HS-5 (cell line): ENCODE measurements around the gene FFAR2.
"Not testable (repeated sequence)": the region's sequence is repeated elsewhere in the genome, so short reads cannot be mapped to it uniquely, and the experiment has no call there.

Source experiments
- DNase-seq: peaks from one replicate; pipeline ENCODE4 v3.0.0-alpha.2; 2012; ENCODE audit warnings: low read depth

The FFAR2 gene

DNA sequence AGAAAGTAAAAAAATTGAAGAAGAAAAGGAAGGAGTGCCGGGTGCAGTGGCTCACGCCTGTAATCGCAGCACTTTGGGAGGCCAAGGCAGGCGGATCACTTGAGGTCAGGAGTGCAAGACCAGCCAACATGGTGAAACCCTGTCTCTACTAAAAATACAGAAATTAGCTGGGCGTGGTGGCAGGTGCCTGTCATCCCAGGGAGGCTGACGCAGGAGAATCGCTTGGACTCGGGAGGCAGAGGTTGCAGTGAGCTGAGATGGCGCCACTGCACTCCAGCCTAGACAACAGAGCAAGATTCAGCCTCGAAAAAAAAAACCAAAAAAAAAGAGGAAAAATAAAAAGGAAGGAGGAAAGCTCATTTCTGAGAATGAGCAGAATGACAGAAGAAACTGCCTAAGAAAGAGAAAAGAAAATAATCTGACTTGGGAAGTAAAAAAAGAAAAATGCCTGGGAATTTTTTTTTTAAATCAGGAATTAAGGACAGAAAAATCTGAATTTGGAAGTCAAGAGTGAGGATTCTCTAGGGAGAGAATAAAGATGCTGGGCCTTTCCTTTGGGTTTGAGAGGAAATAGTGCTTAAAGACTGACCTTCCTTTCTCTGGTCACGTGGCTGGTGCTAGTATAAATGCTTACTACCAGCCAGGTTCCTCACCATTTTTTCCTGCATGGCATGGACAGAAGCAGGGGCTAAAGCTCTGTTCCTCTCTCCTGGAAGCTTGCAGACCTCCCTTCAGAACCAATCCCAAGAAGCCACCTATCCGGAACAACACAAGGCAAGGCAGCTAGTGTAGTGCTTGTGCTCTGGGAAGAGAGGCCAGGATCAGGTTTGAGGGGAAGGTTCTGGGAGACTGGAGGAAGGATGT, at the start of gene FFAR2:
Gene FFAR2 (plus strand): TSS at position 652 of the 864 bp plus-strand sequence. CDS start 1,458 bp downstream, outside the sequence.
- no peak for DNase-seq

DNA sequence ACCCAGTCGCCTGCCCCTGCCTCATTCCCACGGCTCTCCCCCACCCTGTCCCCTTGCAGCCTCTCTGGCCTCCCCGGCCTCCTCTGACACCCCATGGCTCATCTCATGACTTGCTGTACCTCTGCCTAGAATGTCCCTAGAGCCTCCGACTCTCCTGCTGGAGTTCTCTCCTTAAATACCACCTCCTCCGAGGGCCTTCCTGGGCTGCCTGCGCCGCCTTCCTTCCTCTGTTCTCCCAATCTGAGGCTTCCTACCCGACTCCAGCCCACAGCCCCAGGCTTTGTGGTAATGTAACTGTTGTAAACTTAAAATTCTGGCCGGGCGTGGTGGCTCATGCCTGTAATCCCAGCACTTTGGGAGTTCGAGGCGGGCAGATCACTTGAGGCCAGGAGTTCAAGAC, 49.5 kb upstream of the FFAR2 start:
- DNase-seq: no peak

DNA sequence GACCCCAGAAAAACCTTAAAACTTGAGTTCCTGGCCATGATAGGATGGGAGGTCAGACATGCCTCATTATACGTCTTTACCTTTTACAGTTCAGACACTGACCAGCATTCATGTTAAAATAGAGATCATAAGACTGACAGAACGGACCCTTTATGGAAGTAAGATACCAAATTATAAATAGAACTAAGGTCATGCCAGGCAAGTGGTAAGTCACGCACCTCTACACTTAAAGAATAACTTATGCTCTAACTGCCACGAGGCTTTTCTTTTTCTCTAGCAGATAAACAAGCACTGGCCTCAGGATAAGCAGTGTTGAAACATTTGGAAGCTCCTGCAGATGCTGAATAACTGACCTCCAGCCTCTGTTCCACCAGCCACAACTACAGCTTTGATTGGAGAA, 48.8 kb upstream of the FFAR2 start:
- DNase-seq: no peak

DNA sequence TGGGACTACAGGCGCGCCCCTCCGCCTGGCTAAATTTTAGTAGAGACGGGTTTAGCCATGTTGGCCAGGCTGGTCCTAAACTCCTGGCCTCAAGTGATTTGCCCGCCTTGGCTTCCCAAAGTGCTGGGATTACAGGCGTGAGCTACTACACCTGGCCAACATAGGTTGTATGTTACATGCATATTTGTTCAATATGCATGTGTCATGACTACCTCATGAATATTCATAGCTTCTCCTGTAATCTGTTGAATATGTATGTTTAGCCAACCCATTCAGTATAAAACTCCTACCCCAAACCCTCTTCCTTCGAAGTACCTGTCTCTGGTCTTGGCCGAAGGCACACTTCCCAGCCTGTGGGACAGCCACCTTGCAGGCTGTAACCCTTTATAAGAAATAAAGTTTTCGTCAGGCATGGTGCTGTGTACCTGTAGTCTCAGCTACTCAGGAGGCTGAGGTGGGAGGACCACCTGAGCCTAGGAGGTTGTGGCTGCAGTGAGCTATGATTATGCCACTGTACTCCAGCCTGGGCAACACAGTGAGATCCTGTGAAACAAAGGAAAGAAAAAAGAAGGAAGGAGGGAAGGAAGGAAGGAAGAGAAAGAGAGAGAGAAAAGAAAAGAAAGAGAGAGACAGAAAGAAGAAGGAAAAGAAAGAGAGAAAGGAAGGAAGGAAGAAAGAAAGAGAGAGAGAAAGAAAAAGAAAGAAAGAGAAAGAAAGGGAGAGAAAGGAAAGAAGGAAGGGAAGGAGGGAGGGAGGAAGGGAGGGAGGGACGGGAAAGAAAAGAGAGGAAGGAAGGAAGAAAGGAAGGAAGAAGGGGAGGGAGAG, 47.9 kb upstream of the FFAR2 start:
- no peak for DNase-seq

DNA sequence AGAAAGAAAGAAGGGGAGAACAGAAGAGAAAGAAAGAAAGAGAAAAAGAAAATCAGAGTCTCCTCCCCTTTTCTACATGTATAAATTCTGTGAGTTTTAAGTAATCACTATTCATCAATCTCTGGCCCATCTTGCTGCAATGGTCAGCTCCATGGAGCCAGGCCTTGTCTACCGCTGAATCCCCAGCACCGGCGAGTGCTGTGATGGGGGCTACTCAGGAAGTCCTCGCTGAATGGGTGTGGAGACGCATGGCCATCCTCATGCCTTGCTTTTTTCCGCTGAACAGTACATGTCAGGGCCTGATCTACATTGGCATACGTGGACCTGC, 47.3 kb upstream of the FFAR2 start:
- no peak for DNase-seq

DNA sequence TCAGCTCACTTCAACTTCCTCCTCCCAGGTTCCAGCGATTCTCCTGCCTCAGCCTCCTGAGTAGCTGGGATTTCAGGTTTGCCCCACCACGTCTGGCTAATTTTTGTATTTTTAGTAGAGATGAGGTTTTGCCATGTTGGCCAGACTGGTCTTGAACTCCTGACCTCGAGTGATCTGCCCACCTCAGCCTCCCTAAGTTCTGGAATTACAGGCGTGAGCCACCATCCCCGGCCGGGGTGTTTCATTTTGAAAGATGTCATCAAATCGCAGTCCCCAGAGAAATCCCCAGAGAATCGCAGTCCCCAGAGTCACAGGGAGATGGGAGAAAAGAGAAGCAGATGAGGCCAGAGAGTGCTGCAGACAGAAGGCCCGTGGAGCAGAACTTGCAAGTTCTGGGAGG, 46.6 kb upstream of the FFAR2 start:
- not testable (repeated sequence) for DNase-seq

DNA sequence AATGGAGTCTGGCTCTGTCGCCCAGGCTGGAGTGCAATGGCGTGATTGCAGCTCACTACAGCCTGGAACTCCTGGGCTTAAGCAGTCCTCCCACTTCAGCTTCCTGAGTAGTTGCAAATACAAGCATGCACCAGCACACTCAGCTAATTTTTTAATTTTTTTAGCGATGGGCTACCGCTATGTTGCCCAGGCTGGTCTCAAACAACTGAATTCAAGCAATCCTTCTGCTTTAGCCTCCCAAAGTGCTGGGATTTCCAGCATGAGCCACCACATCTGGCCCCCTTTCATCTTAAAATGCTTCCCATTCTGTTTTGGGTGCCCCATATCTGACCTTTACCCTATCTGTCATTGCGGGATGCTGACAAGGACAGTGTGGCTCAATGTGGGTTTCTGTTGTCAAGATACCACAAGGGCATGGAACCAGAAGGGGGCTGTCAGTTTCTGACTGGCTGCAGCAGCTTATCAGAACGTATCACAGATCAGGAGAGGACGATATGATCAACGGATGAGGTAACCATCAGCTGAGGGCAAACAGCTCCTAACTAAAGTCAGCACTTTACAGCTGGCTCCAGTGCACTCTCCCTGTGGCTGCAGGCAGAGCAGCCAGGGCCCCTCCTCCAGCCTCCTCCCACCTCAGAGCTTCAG, 44.8 kb upstream of the FFAR2 start:
- DNase-seq: no peak

DNA sequence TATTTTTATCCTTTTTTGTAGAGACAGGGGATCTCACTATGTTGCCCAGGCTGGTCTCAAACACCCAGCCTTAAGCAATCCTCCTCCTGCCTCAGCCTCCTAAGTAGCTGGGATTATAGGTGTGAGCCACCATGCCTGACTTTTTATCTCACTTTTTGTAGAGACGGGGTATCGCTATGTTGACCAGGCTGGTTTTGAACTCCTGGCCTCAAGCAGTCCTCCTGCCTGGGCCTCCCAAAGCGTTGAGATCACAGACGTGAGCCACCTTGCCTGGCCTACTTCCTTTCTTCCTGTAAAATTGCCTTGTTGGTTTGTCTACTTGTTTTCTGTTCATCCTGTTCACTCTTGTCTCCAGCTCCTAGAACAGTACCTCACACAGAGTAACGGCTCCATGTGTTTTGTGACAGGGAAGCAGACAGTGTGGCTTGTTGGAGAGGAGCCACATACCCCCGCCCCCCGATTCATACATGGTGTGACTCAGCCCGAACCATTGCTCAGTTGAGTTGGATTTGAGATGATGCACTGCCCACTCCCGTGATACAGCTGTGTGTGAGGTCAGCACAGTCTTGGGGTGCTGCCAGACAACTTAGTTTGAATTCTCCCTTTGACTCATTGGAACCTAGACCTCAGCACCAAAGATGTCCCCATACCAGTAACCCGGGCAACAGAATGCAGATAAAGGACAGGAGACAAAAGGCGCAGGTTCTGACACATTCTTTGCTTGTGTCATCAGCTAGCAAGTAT, 43.0 kb upstream of the FFAR2 start:
- peak; percentile 97 for DNase-seq

DNA sequence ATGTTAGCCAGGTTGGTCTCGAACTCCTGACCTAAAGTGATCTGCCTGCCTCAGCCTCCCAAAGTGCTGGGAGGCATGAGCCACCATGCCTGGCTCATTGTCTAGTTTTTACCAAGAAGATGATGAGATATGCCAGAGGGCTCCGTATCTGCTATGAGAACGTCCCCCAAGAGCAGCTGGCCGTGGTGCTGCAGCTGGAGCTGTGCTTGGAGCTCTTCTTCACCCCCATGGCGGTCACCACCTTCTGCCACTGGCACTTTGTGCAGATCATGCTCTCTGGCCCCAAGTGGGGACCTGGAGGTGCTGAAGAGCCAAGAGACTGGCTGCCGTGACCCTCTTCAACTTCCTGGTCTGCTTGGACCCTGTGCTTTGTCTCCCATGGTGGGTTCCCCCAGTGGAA, 40.4 kb upstream of the FFAR2 start:
- DNase-seq: no peak

DNA sequence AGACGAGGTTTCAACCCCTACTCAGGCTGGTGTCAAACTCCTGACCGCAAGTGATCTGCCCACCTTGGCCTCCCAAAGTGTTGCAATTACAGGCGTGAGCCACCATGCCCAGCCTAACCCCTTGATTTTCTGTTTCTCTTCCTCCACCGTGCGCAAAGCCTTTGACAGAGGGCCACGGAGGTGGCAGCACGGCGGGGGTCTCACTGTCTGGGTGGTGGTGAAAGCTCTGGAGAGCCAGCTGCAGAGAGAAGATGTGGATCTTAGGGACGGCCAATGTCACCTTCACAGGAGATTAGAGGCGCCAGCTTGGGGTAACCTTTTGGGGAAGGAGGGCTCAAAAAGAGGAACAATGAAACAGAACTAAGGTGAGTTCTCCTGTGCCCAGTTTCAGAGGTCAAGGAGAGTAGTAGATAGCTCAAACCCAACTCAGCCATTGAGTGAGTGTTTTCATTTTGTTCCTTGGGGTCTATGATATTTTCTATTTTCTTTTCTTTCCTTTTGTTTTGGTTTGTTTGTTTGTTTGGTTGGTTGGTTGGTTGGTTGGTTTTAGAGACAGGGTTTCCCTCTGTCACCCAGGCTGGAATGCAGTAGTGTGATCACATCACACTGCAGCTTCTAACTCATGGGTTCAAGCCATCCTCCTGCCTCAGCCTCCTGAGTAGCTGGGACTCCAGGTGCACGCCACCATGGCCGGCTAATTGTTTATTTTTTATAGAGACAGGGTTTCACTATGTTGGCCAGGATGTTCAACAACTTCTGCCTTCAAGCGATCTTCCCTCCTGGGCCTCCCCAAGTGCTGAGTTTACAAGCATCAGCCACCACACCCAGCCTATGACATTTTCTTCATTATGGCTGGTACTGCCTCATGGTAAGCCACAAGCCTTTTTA, 39.5 kb upstream of the FFAR2 start:
- no peak for DNase-seq

DNA sequence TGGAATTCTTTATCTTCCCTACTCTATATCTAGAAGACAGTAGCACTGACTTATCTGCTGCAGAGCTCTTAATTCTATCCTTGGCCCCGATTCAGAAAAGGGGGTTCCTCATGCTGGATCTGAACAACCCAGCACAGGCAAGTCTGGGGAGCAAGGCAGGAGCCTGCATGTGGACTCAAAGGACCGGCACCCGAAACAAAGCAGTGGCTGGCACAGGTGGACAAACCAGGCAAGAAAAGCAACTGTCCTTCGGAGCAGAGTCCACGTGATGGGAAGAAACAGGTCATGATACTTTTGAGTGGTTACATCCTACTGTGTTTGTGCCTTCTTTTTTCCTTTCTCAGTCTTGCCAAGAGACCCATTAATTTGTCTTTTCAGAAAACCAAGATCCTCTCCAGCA, 38.9 kb upstream of the FFAR2 start:
- no peak for DNase-seq

DNA sequence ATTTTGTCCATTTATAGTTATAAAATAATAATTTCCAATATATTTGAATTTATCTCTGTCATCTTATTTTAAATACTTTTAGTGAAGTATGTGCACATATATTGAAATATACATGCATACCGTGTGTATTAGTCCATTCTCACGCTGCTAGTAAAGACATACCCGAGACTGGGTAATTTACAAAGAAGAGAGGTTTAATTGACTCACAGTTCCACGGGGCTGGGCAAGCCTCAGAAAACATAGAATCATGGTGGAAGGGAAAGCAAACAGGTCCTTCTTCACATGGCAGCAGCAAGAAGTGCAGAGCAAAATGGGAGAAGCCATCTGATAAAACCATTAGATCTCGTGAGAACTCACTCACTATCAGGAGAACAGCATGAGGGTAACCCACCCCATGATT, 37.6 kb upstream of the FFAR2 start:
- DNase-seq: no peak

DNA sequence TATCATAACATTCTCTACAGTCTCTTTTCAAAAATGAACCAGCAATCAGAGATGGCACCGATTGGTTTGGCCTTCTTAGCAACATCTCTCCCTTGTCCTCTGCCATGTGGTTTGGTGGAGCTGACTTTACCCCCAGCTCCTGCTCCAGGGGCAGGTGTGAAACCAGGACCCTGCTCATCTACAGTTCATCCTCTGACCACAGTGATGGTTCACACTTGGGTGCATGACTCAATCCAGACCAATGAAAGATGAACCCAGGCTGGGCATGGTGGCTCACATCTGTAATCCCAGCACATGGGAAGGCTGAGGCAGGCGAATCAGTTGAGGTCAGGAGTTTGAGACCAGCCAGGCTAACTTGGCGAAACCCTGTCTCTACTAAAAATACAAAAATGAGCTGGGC, 33.6 kb upstream of the FFAR2 start:
- DNase-seq: no peak

DNA sequence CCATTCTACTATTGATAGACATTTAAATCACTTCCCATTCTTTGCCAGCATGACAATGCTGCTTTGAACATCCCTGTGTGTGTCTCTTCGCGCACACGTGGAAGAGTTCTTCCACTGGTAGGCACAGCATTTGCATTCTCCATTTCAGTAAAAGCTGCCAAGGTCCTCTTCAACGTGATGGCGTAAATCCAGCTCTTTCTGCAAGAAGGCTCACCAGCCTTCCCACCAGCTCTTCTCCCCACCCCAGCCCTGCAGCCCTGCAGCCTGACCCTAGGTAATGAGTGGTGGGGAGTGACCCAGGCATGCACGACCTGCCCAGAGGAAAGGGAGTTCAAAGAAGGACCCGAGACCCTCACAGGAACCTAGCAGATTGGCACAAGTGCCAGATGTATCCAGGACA, 31.7 kb upstream of the FFAR2 start:
- no peak for DNase-seq

DNA sequence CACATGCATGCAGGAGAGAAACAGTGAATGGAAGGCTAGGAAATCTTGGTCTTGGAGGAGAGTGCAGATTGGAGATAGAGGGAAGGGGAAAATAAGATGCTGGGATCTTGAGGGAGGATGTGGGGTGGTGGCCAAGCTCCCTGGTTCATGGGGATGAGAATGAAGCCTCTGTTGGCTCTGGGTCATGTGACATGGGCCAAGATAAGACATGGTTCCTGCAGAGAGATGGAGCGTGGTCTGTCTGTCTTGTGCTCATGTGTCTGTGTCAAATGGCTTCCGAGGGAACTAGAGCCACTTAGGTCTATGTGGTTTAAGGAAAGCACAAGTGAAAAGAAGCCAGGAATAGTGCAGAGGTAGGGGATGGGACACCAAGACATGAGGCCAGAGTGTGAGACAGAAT, 30.8 kb upstream of the FFAR2 start:
- no peak for DNase-seq

DNA sequence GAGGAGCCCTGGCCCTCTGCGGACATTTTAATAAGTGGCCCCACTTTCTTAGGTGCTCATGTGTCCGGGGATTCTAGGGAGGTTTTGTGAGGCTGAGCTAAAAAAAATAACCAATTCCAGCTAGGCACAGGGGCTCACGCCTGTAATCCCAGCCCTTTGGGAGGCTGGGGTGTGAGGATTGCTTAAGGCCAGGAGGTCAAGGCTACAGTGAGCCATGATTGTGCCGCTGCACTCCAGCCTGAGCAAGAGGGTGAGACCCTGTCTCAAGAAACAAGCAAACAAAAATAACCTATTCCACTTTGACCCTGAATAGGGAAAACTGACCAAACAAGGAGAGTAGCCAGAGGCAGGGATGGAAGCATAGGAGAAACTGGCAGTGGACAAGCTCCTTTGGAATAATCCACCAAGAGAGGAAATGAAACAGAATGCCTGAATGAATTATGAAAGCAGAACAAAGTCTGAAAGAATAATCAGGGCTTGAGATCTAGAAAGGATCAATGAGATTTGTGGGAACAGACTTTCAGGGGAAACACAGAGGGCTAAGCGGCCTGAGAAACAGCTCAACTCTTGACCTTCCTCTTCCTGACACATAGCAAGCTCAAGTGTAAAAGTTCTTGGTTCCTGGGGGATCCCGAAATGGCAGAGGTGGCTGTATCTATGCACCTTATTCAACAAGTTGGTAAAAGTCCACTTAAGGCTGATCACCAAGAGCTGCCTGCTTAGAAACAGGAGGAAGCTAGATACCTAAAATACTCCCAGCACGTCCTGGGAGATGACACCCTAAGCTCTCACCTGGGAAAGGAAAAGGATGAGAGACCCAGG, 30.1 kb upstream of the FFAR2 start:
- no peak for DNase-seq

DNA sequence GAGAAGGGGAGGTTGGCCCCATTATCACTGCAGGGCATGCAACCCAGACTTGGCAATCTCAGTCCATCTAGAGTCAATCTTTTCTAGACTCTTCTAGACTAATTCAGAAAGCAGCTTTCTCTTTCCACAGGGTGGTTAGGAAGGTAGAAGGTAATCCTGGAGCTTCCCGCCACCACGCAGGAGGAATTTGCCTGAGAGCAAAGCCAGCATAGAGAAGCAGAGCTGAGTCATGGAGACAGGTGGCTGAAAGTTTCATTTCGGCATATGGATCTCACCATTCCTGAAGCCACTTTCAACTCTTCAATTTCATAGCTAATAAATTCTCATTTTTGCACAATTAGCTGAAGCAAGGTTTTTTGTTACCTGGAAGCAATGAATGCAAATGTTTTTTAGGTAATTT, 29.0 kb upstream of the FFAR2 start:
- no peak for DNase-seq

DNA sequence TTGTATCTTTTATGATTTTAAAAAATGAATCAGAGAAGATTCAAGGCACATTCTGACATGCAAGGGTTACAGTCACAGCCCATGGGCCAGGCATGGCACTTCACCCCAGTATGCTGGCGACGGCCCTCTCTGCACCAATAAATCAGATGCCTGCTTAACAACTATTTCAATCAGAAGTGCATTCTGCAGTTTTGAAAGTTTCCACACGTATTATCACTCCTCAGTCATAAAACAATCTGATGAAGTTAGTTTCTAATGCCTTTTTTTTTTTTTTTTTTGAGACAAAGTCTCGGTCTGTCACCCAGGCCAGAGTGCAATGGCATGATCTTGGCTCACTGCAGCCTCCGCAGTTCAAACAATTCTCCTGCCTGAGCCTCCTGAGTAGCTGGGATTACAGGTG, 28.3 kb upstream of the FFAR2 start:
- no peak for DNase-seq

DNA sequence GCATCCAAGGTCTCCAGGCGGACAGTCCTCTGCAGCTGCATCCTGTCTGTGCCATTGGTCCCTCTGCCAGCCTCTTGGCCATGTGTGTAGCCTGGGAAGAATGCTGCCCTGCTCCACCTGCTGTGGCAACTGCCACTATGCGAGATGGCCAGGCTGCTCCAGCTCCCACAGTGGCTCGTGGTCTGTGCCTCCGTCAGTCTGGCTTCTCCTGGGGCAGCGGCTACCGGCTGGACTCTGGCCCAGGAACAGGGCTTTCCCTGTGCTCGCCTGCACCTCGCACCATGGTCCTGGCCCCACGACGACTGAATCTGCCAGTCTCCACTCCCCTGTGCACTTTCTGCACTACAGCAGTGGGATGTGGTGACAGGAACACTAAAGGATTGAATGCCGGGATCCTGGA, 26.7 kb upstream of the FFAR2 start:
- DNase-seq: no peak

DNA sequence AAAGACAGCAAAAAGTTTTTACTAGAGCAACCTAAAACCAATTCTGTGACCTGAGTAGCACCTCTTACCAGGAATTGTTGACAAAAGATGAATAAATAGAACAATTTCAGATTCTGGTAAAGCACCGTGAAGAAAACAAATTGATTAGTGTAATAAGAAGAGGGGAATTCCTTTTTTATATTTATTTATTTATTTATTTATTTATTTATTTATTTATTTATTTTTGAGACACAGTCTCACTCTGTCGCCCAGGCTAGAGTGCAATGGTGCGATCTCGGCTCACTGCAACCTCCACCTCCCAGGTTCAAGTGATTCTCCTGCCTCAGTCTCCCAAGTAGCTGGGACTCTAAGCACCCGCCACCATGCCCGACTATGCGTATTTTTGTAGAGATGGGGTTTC, 24.7 kb upstream of the FFAR2 start:
- DNase-seq: not testable (repeated sequence)
